ENCODE measurements around the gene EGF.

- no peak for TF ChIP-seq POLR2AphosphoS5 (IDR thresholded peaks at IDR 0.05; ENCODE audit: borderline replicate concordance, low read depth, low read length)
- TF ChIP-seq FOXP2 (optimal IDR thresholded peaks at IDR 0.05; ENCODE audit: control extremely low read depth, extremely low read length, insufficient read depth), result no peak
Measured at GRCh38 chr4:109930872-109931271, 18.2 kb downstream of the EGF start.

Data from SK-N-MC (cell line).